SK-N-SH treated with all-trans-retinoic acid at 6 μM for 48 hours (cell line): ENCODE results near the gene RNF157.

ENCODE experiments used
- ATAC-seq: fragments of 200-7000 bp; cut with Tn5 transposase; 3 replicates; pipeline ENCODE4 v1.9.1; 2020; ENCODE audit warnings: mild to moderate bottlenecking, moderate library complexity
- CSDC2 ChIP-seq: fragments of 250-450 bp; sonication (Bioruptor Pico); IDR thresholded peaks from 2 replicates; pipeline ENCODE4 v1.5.0; 2020; ENCODE audit warnings: mild to moderate bottlenecking, moderate library complexity
- ESRRG ChIP-seq: fragments of 250-450 bp; sonication (Bioruptor Pico); IDR thresholded peaks from 2 replicates; pipeline ENCODE4 v1.6.1; 2021; ENCODE audit warnings: mild to moderate bottlenecking
- GLIS3 ChIP-seq: fragments of 250-450 bp; sonication (Bioruptor Pico); IDR thresholded peaks from 2 replicates; pipeline ENCODE4 v1.5.0; 2020; ENCODE audit warnings: mild to moderate bottlenecking, moderate library complexity
- ISL1 ChIP-seq: fragments of 250-450 bp; sonication (Bioruptor Pico); IDR thresholded peaks from 2 replicates; pipeline ENCODE4 v2.1.2; 2022; ENCODE audit warnings: mild to moderate bottlenecking, moderate library complexity
- PPARA ChIP-seq: fragments of 250-450 bp; sonication (Bioruptor Pico); IDR thresholded peaks from 2 replicates; pipeline ENCODE4 v1.5.0; 2020; ENCODE audit warnings: mild to moderate bottlenecking, borderline replicate concordance
- RARB ChIP-seq: fragments of 250-450 bp; sonication (Bioruptor Pico); IDR thresholded peaks from 2 replicates; pipeline ENCODE4 v1.8.0; 2021; ENCODE audit warnings: mild to moderate bottlenecking, moderate library complexity
- SNAI2 ChIP-seq: fragments of 250-450 bp; sonication (Bioruptor Pico); IDR thresholded peaks from 2 replicates; pipeline ENCODE4 v1.5.0; 2020; ENCODE audit warnings: mild to moderate bottlenecking, moderate library complexity
- TCF4 ChIP-seq: fragments of 250-450 bp; sonication (Bioruptor Pico); IDR thresholded peaks from 2 replicates; pipeline ENCODE4 v1.8.0; 2021; ENCODE audit warnings: mild to moderate bottlenecking, moderate library complexity, borderline replicate concordance
- TOX ChIP-seq: fragments of 250-450 bp; sonication (Bioruptor Pico); IDR thresholded peaks from 2 replicates; pipeline ENCODE4 v1.8.0; 2021; ENCODE audit warnings: mild to moderate bottlenecking, moderate library complexity, borderline replicate concordance
- ZC3H10 ChIP-seq: fragments of 250-450 bp; sonication (Bioruptor Pico); IDR thresholded peaks from 2 replicates; pipeline ENCODE4 v1.5.1; 2021; ENCODE audit warnings: mild to moderate bottlenecking, moderate library complexity
- ZFP3 ChIP-seq: fragments of 250-450 bp; sonication (Bioruptor Pico); IDR thresholded peaks from 2 replicates; pipeline ENCODE4 v1.5.0; 2020; ENCODE audit warnings: mild to moderate bottlenecking, moderate library complexity
- ZFP30 ChIP-seq: fragments of 450-650 bp; formaldehyde crosslinking; IDR thresholded peaks from 2 replicates; pipeline ENCODE4 v1.5.0; 2022; ENCODE audit warnings: mild to moderate bottlenecking, moderate library complexity
- ZNF565 ChIP-seq: fragments of 450-650 bp; formaldehyde crosslinking; conservative IDR thresholded peaks from 2 replicates; pipeline ENCODE4 v1.5.0; 2020; ENCODE audit warnings: low read depth, mild to moderate bottlenecking, moderate library complexity
- ZNF70 ChIP-seq: fragments of 450-650 bp; formaldehyde crosslinking; IDR thresholded peaks from 2 replicates; pipeline ENCODE4 v1.5.0; 2020; ENCODE audit warnings: mild to moderate bottlenecking, moderate library complexity
- TF ChIP-seq, protein P1 (sequence below): fragments of 250-450 bp; sonication (Bioruptor Pico); IDR thresholded peaks from 2 replicates; pipeline ENCODE4 v1.5.1; 2020; ENCODE audit warnings: low read depth, mild to moderate bottlenecking, moderate library complexity
- TF ChIP-seq, protein P2 (sequence below): fragments of 250-450 bp; sonication (Bioruptor Pico); IDR thresholded peaks from 2 replicates; pipeline ENCODE4 v1.5.1; 2021; ENCODE audit warnings: mild to moderate bottlenecking, moderate library complexity
- TF ChIP-seq, protein P3 (sequence below): fragments of 250-450 bp; sonication (Bioruptor Pico); IDR thresholded peaks from 2 replicates; pipeline ENCODE4 v1.8.0; 2020; ENCODE audit warnings: mild to moderate bottlenecking, moderate library complexity, borderline replicate concordance
- TF ChIP-seq, protein P4 (sequence below): fragments of 250-450 bp; sonication (Bioruptor Pico); IDR thresholded peaks from 2 replicates; pipeline ENCODE4 v1.5.0; 2020; ENCODE audit warnings: mild to moderate bottlenecking, moderate library complexity
- TF ChIP-seq, protein P5 (sequence below): fragments of 250-450 bp; sonication (Bioruptor Pico); IDR thresholded peaks from 2 replicates; pipeline ENCODE4 v1.8.0; 2021; ENCODE audit warnings: low read depth, mild to moderate bottlenecking, moderate library complexity, borderline replicate concordance

RNF157 gene

GRCh38 chr17:76107509-76107908 is 132.8 kb downstream of the RNF157 start:
- ATAC-seq = no peak

GRCh38 chr17:76106703-76107102 is 133.6 kb downstream of the RNF157 start:
- no peak for ATAC-seq
- TF ChIP-seq, protein P1, sequence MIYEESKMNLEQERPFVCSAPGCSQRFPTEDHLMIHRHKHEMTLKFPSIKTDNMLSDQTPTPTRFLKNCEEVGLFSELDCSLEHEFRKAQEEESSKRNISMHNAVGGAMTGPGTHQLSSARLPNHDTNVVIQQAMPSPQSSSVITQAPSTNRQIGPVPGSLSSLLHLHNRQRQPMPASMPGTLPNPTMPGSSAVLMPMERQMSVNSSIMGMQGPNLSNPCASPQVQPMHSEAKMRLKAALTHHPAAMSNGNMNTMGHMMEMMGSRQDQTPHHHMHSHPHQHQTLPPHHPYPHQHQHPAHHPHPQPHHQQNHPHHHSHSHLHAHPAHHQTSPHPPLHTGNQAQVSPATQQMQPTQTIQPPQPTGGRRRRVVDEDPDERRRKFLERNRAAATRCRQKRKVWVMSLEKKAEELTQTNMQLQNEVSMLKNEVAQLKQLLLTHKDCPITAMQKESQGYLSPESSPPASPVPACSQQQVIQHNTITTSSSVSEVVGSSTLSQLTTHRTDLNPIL (CRISPR knock-in tag) = no peak
- TF ChIP-seq, protein P2, sequence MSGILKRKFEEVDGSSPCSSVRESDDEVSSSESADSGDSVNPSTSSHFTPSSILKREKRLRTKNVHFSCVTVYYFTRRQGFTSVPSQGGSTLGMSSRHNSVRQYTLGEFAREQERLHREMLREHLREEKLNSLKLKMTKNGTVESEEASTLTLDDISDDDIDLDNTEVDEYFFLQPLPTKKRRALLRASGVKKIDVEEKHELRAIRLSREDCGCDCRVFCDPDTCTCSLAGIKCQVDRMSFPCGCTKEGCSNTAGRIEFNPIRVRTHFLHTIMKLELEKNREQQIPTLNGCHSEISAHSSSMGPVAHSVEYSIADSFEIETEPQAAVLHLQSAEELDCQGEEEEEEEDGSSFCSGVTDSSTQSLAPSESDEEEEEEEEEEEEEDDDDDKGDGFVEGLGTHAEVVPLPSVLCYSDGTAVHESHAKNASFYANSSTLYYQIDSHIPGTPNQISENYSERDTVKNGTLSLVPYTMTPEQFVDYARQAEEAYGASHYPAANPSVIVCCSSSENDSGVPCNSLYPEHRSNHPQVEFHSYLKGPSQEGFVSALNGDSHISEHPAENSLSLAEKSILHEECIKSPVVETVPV (CRISPR knock-in tag) = no peak
- TF ChIP-seq ZNF565 = no peak
- TF ChIP-seq, protein P3, sequence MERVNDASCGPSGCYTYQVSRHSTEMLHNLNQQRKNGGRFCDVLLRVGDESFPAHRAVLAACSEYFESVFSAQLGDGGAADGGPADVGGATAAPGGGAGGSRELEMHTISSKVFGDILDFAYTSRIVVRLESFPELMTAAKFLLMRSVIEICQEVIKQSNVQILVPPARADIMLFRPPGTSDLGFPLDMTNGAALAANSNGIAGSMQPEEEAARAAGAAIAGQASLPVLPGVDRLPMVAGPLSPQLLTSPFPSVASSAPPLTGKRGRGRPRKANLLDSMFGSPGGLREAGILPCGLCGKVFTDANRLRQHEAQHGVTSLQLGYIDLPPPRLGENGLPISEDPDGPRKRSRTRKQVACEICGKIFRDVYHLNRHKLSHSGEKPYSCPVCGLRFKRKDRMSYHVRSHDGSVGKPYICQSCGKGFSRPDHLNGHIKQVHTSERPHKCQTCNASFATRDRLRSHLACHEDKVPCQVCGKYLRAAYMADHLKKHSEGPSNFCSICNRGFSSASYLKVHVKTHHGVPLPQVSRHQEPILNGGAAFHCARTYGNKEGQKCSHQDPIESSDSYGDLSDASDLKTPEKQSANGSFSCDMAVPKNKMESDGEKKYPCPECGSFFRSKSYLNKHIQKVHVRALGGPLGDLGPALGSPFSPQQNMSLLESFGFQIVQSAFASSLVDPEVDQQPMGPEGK (CRISPR knock-in tag) = no peak
- TF ChIP-seq ZNF70 (CRISPR knock-in tag) = no peak
- TF ChIP-seq, protein P4, sequence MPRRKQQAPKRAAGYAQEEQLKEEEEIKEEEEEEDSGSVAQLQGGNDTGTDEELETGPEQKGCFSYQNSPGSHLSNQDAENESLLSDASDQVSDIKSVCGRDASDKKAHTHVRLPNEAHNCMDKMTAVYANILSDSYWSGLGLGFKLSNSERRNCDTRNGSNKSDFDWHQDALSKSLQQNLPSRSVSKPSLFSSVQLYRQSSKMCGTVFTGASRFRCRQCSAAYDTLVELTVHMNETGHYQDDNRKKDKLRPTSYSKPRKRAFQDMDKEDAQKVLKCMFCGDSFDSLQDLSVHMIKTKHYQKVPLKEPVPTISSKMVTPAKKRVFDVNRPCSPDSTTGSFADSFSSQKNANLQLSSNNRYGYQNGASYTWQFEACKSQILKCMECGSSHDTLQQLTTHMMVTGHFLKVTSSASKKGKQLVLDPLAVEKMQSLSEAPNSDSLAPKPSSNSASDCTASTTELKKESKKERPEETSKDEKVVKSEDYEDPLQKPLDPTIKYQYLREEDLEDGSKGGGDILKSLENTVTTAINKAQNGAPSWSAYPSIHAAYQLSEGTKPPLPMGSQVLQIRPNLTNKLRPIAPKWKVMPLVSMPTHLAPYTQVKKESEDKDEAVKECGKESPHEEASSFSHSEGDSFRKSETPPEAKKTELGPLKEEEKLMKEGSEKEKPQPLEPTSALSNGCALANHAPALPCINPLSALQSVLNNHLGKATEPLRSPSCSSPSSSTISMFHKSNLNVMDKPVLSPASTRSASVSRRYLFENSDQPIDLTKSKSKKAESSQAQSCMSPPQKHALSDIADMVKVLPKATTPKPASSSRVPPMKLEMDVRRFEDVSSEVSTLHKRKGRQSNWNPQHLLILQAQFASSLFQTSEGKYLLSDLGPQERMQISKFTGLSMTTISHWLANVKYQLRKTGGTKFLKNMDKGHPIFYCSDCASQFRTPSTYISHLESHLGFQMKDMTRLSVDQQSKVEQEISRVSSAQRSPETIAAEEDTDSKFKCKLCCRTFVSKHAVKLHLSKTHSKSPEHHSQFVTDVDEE (CRISPR knock-in tag) = no peak
- TF ChIP-seq ISL1 = no peak
- TF ChIP-seq RARB = no peak
- TF ChIP-seq, protein P5, sequence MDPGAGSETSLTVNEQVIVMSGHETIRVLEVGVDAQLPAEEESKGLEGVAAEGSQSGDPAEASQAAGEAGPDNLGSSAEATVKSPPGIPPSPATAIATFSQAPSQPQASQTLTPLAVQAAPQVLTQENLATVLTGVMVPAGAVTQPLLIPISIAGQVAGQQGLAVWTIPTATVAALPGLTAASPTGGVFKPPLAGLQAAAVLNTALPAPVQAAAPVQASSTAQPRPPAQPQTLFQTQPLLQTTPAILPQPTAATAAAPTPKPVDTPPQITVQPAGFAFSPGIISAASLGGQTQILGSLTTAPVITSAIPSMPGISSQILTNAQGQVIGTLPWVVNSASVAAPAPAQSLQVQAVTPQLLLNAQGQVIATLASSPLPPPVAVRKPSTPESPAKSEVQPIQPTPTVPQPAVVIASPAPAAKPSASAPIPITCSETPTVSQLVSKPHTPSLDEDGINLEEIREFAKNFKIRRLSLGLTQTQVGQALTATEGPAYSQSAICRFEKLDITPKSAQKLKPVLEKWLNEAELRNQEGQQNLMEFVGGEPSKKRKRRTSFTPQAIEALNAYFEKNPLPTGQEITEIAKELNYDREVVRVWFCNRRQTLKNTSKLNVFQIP = no peak
- TF ChIP-seq TOX = no peak
- no peak for TF ChIP-seq ZC3H10 (CRISPR knock-in tag)
- no peak for TF ChIP-seq ZFP3 (CRISPR knock-in tag)

More at GRCh38 chr17:76107509-76107908, 132.8 kb downstream of the RNF157 start:
- TF ChIP-seq ZFP30 (CRISPR knock-in tag) = no peak
- no peak for TF ChIP-seq ZC3H10 (CRISPR knock-in tag)
- TF ChIP-seq PPARA (CRISPR knock-in tag) = no peak
- no peak for TF ChIP-seq ISL1
- no peak for TF ChIP-seq ZNF70 (CRISPR knock-in tag)
- TF ChIP-seq, protein P1 (CRISPR knock-in tag) = no peak
- no peak for TF ChIP-seq ZFP3 (CRISPR knock-in tag)
- no peak for TF ChIP-seq TCF4 (CRISPR knock-in tag)
- no peak for TF ChIP-seq SNAI2 (CRISPR knock-in tag)
- no peak for TF ChIP-seq GLIS3 (CRISPR knock-in tag)
- TF ChIP-seq, protein P5 = no peak
- no peak for TF ChIP-seq ESRRG (CRISPR knock-in tag)
- TF ChIP-seq, protein P2 (CRISPR knock-in tag) = no peak
- TF ChIP-seq CSDC2 = no peak
